Activated CD4-positive, CD25-positive, alpha-beta regulatory T cell treated with anti-CD3 and anti-CD28 coated beads, Interleukin-2, amount 50 U/mL, for 16 hours (primary cell): ENCODE data around the gene CYP11A1.

ENCODE experiments used
- DNase-seq: peaks from one replicate; pipeline ENCODE4 v3.0.0-alpha.2; 2020; ENCODE audit warnings: low read depth, low spot score

The CYP11A1 gene

GRCh38 chr15:74301583-74302361 is 65.7 kb downstream of the CYP11A1 start:
- no peak for DNase-seq

DNA sequence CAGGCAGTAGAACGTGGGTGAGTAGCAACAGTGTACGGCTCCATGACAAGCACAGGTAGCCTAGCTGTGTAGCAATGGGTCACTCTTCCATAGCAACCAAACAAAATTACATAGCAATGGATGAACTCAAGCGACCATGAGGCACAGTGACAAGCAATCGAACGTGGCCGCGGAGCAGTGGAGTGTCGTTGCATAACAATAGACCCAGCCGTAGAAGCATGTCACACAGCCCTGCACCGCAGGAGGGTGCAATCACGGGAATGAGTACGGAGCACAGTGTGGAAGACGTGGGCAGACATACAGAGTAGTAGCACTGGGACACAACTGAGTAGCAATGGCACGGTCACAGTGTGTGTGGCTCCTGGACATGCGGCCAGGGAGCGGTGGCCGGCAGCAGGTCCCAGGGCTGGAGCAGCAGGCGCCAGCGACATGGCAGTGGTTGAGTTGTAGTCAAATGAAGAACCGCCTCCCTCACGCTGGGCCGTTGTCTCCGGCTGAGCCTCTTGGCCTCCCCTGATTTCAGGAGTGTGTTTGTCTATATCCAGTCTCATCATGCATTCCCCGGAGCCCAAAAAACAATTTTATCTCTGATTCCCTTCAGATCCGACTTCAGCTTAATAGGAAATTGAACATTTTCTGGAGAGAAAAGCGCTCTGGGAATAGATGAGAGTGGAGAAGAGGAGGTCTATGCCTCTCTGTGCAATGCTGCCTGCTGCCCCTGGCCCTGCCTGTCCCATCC is 67.2 kb downstream of the CYP11A1 start:
- no peak for DNase-seq

DNA sequence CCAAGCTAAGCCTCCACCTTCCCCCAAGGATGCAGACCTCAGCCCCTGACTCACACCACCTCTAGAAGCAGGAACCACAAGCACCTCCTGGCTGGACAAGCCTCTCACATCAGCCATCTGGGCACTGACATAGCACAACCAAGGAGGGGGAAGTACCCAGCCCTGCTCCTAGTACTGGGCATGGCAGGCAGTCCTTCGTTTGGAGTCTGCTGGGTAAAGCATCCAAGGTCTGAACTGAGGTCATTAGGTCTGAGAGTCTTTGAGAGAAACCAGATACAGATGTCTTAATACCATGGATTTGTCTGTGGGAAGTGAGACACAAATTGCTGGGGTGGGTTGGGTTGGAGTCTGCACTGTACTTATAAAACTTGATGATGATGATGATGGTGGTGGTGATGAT is 69.6 kb downstream of the CYP11A1 start:
- DNase-seq = no peak

- no peak for DNase-seq
These were observed 71.6 kb downstream of the CYP11A1 start for GRCh38 chr15:74295800-74296199.

- DNase-seq = no peak
These were observed 73.4 kb downstream of the CYP11A1 start for GRCh38 chr15:74294010-74294409.

- no peak for DNase-seq
These were observed 74.2 kb downstream of the CYP11A1 start for GRCh38 chr15:74293021-74293810.

DNA sequence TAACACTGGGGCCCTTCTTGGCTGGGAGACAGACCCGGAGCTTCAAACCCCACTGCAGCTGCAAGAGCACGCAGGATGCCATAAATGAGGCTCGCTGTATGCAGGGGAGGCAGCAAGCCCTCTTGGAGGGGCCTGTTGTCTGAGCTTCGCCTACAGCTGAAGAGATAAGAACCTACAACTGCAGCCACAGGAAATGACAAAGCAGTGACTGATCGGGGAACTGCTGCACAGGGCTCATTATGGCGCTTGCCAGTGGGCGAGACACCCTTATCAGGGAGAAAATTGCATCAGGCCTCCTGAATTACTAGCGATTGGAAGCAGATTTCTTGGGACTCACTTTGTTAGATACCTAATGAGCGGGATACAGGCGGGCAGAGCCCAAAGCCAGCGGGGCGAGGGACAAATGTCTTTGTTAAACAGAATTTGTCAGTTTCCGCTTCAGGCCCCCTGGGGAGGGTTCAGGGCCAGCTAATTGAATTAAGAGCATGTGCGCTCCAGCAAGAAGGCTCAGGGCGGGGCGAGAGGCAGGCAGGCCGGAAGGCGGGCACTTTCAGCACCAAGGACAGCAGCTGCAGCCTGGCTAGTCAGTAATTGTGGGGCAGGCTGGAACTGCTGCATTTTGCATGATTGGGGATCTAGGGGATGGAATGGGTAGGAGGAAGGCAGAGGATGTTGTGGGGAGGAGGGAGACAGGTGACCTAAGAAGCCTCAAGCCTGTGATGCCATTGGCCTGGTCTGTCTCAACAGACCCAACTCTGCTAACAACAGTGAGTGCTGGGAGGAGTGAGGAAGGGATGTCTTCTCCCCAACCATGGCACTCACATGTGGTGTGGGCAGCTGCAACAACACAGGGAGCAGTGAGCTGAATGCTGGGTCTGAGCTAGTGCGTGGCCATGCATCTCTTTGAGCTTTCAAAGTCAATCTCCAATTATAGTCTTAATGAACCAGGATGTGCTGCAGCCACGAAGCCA is 76.1 kb downstream of the CYP11A1 start:
- no peak for DNase-seq

DNA sequence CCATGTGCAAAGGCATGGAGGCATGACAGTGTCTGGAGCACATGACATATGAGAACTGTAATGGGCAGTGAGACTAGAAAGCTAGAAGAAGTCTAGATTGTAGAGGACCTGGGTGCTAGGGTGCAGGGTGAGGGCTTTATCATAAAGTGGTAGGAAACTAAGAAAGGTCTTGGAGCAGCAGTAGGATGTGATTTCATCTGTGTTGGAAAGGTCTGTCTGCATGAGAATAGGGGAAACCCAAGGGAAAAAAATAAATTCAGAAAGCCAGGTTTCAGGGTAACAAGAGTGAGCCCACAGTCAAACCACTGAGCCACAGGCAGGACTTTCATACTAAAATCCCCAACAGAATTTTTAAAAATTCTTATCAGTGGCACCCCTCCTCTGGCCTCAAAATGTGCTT is 76.8 kb downstream of the CYP11A1 start:
- DNase-seq = no peak

- no peak for DNase-seq
These were observed 77.8 kb downstream of the CYP11A1 start for GRCh38 chr15:74289671-74290070.
